Activated T-helper 9 cell treated with anti-CD3 and anti-CD28 coated beads, Interleukin-2, amount 50 U/mL, for 16 hours (primary cell): Measurements from ENCODE around the gene DNMT3L.
"Not testable (repeated sequence)": the region's sequence is repeated elsewhere in the genome, so short reads cannot be mapped to it uniquely, and the experiment has no call there.

Experiments
- DNase-seq: peaks from one replicate; pipeline ENCODE4 v3.0.0-alpha.2; 2020; ENCODE audit warnings: low read depth

DNMT3L gene

GRCh38 chr21:44249204-44250037 is 12.3 kb downstream of the DNMT3L start:
- not testable (repeated sequence) for DNase-seq

- not testable (repeated sequence) for DNase-seq
These were observed 13.8 kb downstream of the DNMT3L start for GRCh38 chr21:44247904-44248303.

GRCh38 chr21:44243980-44244379 is 17.7 kb downstream of the DNMT3L start:
- not testable (repeated sequence) for DNase-seq

- DNase-seq: not testable (repeated sequence)
These were observed 20.4 kb downstream of the DNMT3L start for GRCh38 chr21:44241281-44241680.

- not testable (repeated sequence) for DNase-seq
These were observed 20.9 kb downstream of the DNMT3L start, which contains the start of gene ICOSLG for GRCh38 chr21:44240842-44241241. TSS of gene ICOSLG (minus strand) at chr21:44240943. CDS start at chr21:44240817, 126 bp downstream.

- DNase-seq: not testable (repeated sequence)
These were observed 21.3 kb downstream of the DNMT3L start for GRCh38 chr21:44240353-44240752.

- DNase-seq: not testable (repeated sequence)
These were observed 32.1 kb downstream of the DNMT3L start for GRCh38 chr21:44229561-44229960.

- DNase-seq: not testable (repeated sequence)
These were observed 33.6 kb downstream of the DNMT3L start for GRCh38 chr21:44228109-44228508.

GRCh38 chr21:44227614-44228013 is 34.1 kb downstream of the DNMT3L start:
- not testable (repeated sequence) for DNase-seq

- not testable (repeated sequence) for DNase-seq
These were observed 36.1 kb downstream of the DNMT3L start for GRCh38 chr21:44225605-44226004.

GRCh38 chr21:44223334-44223733 is 38.4 kb downstream of the DNMT3L start:
- not testable (repeated sequence) for DNase-seq

GRCh38 chr21:44220674-44221073 is 41.0 kb downstream of the DNMT3L start:
- DNase-seq: not testable (repeated sequence)

GRCh38 chr21:44218461-44218860 is 43.2 kb downstream of the DNMT3L start:
- DNase-seq: not testable (repeated sequence)

- DNase-seq: not testable (repeated sequence)
These were observed 49.7 kb downstream of the DNMT3L start for GRCh38 chr21:44211978-44212377.

GRCh38 chr21:44211574-44211973 is 50.1 kb downstream of the DNMT3L start:
- not testable (repeated sequence) for DNase-seq

- not testable (repeated sequence) for DNase-seq
These were observed 53.6 kb downstream of the DNMT3L start for GRCh38 chr21:44207860-44208646.

GRCh38 chr21:44206698-44207676 is 54.7 kb downstream of the DNMT3L start:
- DNase-seq: not testable (repeated sequence)

GRCh38 chr21:44206187-44206586 is 55.5 kb downstream of the DNMT3L start:
- not testable (repeated sequence) for DNase-seq

- not testable (repeated sequence) for DNase-seq
These were observed 59.0 kb downstream of the DNMT3L start for GRCh38 chr21:44202590-44203299.

GRCh38 chr21:44199997-44200396 is 61.7 kb downstream of the DNMT3L start:
- DNase-seq: not testable (repeated sequence)

GRCh38 chr21:44199448-44199847 is 62.2 kb downstream of the DNMT3L start:
- no peak for DNase-seq
